ENCODE results near the gene FARS2.

DNA sequence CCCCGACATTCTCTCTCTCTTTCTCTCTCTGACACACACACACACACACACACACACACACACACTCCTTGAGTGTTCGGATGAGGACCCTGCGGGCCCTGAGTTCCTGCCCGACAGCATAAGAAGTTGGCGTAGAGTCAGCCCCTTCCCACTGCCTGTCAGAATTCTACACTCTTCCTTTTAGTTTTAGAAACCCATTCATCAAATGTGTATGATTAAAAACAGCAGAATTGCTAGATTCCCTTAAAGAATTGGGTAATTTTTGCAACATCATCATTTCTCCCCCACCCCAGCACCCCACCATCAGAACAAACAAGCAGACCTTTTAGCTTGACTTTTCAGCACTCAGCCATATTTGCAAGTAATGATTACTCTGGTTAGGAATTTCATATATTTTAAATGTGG is 322.8 kb downstream of the FARS2 start:
- TF ChIP-seq, protein P1, sequence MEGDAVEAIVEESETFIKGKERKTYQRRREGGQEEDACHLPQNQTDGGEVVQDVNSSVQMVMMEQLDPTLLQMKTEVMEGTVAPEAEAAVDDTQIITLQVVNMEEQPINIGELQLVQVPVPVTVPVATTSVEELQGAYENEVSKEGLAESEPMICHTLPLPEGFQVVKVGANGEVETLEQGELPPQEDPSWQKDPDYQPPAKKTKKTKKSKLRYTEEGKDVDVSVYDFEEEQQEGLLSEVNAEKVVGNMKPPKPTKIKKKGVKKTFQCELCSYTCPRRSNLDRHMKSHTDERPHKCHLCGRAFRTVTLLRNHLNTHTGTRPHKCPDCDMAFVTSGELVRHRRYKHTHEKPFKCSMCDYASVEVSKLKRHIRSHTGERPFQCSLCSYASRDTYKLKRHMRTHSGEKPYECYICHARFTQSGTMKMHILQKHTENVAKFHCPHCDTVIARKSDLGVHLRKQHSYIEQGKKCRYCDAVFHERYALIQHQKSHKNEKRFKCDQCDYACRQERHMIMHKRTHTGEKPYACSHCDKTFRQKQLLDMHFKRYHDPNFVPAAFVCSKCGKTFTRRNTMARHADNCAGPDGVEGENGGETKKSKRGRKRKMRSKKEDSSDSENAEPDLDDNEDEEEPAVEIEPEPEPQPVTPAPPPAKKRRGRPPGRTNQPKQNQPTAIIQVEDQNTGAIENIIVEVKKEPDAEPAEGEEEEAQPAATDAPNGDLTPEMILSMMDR (IDR thresholded peaks at IDR 0.05): no peak
- TF ChIP-seq POLR2A (IDR thresholded peaks at IDR 0.05): no peak
